HG02678 (cell line): Measurements from ENCODE around the gene AREG.
"Not testable (repeated sequence)": the region's sequence is repeated elsewhere in the genome, so short reads cannot be mapped to it uniquely, and the experiment has no call there.

ENCODE experiments used
- ATAC-seq: cut with Tn5 transposase; IDR thresholded peaks from one replicate; pipeline ENCODE4 v1.9.1; 2021; ENCODE audit warnings: mild to moderate bottlenecking, moderate library complexity; ENCODE audit not compliant: unreplicated experiment

AREG gene, protein sequence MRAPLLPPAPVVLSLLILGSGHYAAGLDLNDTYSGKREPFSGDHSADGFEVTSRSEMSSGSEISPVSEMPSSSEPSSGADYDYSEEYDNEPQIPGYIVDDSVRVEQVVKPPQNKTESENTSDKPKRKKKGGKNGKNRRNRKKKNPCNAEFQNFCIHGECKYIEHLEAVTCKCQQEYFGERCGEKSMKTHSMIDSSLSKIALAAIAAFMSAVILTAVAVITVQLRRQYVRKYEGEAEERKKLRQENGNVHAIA

DNA sequence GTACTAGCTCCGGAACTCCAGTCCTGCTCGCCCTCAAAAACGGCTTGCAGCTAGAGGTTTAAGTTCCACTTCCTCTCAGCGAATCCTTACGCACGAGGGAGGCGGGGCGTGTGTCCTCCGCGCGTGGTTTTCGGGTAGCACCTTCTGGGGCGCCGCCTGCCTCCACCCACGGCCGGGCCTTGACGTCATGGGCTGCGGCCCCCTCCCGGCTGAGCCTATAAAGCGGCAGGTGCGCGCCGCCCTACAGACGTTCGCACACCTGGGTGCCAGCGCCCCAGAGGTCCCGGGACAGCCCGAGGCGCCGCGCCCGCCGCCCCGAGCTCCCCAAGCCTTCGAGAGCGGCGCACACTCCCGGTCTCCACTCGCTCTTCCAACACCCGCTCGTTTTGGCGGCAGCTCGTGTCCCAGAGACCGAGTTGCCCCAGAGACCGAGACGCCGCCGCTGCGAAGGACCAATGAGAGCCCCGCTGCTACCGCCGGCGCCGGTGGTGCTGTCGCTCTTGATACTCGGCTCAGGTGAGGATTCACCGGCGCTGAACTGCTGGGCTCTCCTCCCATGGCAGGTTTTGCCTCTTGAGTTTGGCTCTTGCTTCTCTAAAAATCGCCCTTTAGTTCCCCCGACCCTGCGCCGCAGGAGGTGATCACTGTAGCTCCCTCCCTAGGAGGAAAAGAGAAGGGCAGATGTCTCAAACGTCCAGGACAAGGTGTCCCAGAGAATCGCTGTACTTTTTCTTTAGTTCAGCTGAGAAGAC lies at the start of gene AREG:
Gene AREG, plus strand, starts transcription at position 246 of the 752 bp plus-strand sequence. Its CDS starts 210 bp downstream, at position 456.
- ATAC-seq = peak; percentile 95

DNA sequence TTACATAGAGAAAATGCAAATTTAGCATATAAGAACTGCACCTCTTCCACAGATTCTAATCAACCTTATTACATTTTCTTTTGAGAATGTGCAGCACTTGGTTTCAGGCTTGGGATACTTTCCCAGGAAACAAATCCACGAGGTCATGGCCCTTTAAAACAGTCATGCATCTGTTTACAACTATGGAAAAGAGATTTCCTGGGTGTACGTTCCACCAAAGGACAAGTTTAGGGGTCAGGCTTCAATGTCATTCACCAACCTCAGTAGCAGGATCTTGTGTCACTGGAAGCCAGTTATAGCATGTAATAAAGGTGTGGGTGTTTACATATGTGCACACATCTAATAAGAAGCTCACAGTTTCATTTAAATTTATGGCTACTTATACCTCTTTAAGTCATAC lies 49.3 kb upstream of the AREG start:
- ATAC-seq = no peak

DNA sequence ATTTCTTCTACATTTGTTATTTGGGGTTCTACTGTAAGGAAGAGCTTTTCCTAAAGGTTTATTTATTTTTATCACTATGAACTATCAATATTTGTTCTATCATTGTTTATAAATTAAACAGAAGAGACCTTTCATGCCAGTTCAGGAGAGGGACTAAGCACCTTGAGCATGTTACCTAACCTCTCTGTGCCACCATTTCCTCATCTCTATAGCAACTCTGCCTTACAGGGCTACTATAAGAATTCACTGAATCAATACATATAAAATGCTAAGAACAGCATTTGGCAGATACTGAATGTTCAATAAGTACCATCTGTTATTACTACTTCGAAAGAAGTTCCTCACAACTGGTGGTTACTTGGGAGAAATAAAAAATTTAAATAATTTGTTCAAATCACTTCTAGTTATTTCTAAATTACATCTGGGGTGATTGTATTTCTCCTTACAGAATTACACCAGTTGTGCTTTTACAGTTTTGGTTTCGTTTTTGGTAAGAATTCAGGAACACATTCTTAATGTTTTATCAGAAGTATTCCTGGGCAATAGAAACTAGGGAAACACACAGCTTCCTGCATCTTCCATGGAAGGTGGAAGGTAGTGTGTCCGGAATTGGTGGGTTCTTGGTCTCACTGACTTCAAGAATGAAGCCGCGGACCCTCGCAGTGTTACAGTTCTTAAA lies 47.0 kb upstream of the AREG start:
- ATAC-seq = no peak

DNA sequence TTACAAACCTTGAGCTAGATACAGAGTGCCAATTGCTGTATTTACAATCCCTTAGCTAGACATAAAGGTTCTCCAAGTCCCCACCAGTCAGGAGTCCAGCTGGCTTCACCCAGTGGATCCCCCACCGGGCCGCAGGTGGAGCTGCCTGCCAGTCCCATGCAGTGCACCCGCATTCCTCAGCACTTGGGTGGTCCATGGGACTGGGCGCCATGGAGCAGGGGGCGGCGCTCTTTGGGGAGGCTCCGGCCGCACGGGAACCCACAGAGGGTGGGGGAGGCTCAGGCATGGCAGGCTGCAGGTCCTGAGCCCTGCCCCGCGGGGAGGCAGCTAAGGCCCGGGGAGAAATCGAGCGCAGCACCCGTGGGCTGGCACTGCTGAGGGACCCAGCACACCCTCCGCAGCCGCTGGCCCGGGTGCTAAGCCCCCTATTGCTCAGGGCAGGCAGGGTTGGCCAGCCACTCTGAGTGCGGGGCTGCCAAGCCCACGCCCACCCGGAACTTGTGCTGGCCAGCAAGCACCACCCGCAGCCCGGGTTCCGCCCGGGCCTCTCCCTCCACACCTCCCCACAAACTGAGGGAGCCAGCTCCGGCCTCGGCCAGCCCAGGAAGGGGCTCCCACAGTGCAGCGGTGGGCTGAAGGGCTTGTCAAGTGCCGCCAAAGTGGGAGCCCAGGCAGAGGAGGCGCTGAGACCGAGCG lies 45.9 kb upstream of the AREG start:
- ATAC-seq = not testable (repeated sequence)

DNA sequence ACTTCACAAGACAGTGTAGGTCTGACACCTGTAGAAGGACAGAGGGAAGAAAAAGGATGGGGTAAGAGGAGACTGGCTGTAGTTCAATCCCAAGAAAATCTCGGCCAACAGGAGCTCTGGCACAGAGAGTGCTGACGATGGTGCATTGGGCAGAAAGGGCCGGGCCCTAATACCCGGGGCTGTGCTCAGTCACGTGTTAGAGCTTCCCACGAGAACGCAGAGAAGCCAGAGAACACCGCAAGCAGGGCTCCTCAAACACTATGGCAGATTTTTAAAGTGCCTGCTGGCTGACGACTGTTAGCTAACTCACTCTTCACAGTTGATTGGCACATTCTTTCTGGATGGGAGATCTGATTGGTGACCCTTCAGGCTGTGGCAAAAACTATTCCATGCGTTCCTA lies 44.5 kb upstream of the AREG start:
- no peak for ATAC-seq

DNA sequence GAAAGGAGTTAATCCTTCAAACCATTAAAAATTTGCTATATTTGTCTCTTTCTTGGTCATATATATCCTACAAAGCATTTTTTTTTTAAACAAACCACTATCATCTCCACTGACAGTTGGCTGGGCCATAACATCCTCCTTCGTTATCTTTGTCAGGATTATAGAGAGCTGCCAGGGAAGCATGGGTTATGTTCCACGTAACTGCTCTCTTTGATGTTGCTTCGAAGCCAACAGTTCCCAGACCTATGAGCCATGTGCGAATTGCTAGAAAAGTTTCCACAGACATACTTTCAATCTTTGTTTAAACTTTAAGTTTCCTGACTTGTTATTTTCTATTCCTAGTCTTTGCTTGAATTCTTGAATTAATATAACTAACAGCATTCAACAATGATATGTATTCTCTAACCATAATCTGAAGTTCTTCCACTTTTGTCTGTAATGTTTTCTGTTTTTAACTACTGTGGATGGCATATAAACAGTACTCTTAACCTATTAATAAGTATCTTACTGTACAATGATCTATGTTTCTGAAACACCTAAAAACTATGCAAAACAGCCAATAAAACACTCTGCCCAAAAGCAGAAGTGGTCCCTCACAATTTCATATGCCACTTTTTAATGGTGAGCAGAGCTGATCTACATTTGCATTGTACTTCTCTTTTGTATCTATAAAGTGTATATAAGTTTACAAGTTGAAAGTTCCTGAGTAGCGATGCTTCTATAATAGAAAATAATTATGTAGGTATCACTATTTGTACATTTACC lies 42.1 kb upstream of the AREG start:
- ATAC-seq = peak; percentile 98

DNA sequence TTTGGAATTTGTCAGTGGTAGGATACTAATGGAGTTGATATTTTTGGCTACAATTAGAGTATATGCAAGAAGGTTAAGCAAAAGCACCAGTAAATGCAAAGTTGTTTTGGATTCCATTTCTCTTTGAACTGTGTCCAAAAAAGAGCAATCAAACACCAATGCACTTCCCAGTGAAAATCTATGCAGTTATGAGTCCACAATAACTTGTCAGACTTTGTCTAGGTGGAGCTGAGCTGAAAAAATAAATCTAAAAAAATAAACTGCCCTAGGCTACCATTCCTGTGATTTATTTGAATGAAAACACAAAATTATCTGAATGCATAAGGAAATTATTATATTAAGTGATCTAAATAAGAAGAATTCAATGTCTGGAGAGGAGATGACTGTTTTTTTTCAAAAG lies 37.0 kb upstream of the AREG start:
- no peak for ATAC-seq

DNA sequence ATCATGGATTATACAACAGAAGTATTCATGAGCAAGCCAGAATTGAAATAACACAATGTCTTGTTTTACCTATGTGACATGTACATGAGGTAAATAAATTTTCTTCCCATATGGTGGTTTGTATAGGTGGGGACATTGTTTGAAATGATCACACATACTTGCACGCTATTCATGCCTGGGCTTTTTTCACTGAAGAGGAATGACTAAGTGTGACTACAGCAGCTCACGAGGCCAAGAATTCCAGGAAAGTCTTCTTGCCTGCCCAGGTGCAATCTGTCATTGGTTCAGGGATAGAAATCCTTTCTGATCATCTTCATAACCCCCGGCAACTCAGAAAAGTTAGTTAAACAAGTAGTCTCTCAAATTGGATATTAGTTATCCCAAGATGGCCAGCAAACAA lies 36.3 kb upstream of the AREG start:
- ATAC-seq = no peak

DNA sequence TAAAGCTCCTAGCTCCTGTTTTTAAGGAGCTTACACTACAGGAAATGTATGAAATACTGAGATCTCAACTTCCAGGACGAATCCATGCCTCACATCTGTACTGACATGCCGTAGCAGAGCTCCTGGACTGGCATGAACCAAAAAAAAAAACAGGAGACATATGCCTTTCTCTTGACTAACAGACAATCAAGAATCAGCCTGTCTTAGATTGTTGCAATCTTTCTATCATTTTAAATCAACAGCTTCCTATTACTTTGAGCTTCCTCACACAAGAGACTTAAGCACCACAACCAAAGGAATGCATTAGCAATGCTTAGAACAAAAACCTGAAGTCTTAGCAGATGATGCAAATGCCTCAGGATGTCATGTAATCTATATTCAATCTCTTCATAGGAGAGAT lies 34.7 kb upstream of the AREG start:
- ATAC-seq = no peak

DNA sequence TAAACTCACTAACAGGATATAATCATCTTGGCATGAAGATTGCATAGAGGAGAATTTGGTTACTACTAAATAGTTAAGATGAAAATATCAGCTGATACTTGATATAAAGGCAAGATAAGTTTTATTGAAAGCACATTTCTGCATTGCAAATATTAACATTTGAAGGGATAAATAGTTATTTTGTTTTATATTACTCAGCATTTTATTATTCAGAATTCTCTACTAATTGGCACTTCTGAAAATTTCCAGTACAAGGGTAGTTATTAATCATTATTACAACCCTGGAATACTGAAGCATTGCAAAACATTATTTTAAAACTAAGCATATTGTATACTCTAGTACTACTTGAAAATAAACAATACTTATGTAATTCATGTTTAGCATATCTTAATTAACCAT lies 32.7 kb upstream of the AREG start:
- no peak for ATAC-seq

DNA sequence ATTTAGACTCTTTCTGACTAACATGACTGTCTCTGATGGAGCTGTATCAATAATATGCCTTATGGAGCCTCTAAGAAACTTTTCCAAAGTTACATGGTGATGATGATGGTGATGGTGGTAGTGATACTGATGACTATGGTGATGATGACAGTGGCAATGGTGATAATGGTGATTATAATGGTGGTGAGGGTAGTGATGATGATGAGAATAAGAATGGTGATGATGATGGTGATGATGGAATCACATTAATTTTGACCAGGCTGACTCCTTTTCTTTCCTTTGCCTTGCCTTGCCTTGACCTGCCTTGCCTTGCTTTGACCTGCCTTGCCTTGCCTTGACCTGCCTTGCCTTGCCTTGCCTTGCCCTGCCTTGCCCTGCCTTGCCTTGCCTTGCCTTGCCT lies 31.7 kb upstream of the AREG start:
- ATAC-seq = no peak

DNA sequence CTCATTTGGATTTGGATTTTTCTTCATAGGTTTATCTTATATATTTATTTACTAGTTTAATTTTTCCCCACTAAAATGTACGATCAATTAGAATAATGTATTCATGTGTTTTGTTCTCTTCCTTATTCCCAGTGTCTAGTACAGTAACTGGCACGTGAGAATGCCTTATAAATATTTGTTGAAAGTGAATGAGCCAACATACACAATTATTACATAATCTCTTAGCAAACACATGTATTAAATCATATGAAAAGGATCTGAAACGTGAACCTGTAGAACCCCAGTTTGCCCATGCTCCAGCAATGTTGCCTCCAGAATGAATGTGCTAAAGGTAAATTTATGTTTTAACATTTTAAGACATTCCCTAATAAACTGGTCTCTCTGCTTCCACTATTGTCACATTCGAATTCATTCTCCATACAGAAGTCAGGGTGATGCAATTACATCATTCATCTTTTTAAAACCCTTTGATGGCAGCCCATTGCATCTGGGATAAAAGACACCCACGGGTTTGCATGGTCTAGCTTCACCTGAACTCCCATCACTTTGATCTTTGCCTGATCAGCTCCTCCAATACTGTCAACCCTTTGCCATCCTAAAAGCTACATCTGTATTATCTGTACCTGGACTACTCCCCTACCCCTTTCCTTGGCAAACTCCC lies 30.7 kb upstream of the AREG start:
- no peak for ATAC-seq

DNA sequence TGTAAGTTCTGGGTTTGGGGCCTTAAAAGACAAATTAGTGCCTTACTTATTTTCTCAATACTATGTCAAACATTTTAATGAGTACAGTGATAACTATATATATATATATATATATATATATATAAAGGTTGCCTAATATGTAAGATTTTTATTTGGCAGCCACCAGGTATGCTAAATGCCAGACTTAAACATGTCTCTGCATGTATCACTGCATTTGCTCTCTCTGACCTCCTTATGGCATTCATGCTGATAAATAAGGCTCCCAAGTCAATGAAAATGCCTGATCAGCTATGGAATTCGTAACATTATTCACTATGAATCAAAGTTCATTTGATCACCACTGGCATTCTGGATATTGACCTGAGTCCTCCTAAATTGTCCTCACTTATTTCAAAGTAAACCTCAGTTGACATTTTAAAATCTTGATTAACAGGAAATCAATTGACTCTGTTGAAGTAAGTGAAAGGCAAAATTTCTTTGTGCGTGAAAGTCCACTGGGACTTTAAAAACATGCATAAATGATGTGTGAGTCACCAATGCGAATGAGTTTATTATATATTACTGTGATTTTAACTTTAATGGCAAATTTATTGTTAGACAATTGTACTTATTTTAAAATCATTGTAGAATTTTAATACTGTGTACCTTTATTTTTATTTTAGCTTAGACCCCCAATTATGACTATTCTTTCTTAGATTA lies 29.2 kb upstream of the AREG start:
- no peak for ATAC-seq

DNA sequence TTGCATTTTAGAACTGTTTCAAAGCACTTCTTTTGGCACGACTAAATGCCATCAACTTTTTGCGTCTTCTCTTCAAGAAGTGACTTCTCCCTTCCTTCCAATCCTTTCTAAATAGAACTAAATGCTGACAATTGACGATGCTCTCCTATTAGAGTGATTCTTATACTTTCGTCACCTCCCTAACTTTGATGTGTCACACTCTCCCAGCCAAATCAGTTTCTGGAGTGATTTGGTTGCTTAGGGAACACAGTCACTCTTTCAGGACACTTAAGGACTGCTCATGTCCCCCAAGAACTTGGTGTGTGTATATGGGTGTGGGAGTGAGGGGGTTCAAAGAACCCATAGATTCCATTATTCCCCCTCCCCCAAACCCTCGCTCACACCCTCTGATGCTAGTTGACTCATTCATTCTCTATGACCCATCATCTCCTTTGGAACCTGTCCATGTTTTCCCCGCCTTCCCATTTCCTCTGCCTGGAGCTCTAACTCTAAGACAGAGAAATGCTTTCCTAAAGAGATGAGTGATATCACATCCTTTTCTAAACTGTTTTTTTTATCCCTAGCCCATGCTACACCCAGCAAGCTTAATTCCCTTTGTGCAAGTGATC lies 26.8 kb upstream of the AREG start:
- no peak for ATAC-seq

DNA sequence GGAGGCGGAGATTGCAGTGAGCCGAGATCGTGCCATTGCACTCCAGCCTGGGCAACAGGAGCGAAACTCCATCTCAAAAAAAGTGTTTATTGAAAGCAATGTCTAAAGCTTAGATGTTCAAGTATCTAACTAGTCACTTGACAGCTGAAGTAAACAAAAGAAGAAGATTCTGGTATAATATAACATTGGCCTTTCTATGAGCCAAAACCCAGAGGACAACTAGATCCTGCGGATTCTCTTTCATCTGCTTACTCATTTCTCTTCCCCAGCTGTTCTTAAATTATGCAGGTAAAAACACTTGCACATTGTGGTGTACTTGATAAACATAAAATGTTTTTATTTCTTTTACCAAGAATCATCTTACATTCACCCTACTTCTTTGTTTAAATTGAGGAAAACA lies 24.1 kb upstream of the AREG start:
- no peak for ATAC-seq

DNA sequence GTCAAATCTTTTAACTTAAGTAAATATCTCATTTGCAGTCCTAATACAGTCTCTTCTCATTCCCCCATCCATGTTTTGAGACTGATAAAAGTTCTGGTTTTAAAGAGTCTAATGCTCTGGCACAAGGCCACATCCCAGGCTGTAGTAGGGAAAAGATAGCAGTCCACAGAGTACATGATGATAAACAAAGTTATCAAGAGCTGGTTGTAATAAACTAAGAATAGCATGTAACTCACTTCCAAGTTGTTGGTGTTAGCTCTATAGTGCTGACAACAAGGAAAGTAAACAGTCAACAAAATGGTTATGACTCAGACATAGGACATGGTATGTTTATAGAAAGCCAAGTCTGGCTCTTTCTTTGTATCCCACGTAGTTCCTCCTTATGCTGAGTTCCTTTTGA lies 21.8 kb upstream of the AREG start:
- no peak for ATAC-seq

DNA sequence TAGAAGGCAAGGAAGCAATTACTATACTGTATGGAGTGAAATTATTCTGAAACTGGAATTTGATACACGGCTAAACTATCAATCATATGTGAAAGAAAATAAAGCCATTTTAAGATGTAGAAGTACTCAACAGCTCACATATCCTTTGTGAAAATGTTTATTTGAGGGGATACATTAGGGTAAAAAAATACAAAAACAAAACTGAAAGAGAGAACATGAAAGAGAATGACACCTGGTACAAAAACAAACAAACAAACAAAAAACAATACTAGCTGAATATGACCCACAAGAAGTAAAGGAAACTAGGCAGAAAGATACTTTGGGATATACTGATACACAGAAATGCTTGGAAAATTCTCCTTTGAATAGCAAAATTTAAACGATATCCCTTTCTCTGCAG lies 20.8 kb upstream of the AREG start:
- ATAC-seq = no peak

DNA sequence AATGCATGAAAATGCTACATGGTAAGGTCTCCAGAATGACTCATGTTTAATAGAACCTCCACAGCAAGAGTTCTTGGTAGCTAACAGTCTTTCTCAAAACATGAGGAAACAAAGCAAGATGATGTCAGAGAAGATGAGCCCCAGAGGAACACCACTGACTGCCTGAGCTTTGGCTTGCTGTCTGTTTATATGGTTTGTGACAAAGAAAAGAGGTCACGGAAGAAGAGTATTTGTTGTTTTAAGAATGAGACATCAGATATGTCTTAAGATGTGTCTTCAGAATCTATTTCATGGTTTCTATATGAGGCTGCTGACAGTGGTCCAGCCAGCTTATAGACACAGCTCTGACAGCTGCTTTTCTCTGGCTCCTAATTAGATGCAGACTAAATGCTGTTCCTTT lies 18.8 kb upstream of the AREG start:
- no peak for ATAC-seq

DNA sequence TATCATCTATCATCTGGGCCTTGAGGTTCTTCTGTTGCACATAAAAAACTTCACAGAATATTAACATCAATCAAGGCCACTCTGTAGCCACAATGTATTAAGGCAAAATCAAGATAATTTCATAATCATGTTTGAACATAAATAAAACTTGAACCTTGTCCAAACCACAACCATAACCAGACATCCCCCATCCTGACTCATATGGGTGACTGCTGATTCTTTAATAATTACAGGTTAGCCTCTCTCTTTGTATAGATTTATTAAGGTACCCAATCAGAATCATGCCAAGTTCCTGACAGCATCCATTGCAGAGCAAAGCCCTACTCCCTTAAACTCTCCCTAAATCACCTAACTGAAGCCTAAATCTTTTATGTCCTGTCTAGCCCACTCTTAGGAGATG lies 16.7 kb upstream of the AREG start:
- ATAC-seq = no peak
